Gastrocnemius medialis (tissue), 4 donors: ENCODE data around the gene LNPEP.

Experiments
- POLR2A ChIP-seq, 2 donors: fragments of 450-650 bp; IDR thresholded peaks; one replicate each; pipeline ENCODE4 v1.6.1; 2017; ENCODE audit warnings: antibody characterized with exemption in 2 of 2, mild to moderate bottlenecking in 2 of 2, moderate library complexity in 2 of 2
- TF ChIP-seq, protein P1 (sequence below), 5 experiments: fragments of 450-650 bp in 3 of 5; fragments of 200-600 bp in 2 of 5; sonication (generic) in 2 of 5; IDR thresholded peaks in 4 of 5; conservative IDR thresholded peaks in 1 of 5; 1 replicate in 4 of 5; 2 replicates in 1 of 5; pipeline ENCODE4 v1.5.1; 2016 to 2019; ENCODE audit warnings: antibody characterized with exemption in 5 of 5, mild to moderate bottlenecking in 3 of 5, moderate library complexity in 3 of 5

- TF ChIP-seq POLR2A (IDR thresholded peaks at IDR 0.05): no peak
- TF ChIP-seq, protein P1, sequence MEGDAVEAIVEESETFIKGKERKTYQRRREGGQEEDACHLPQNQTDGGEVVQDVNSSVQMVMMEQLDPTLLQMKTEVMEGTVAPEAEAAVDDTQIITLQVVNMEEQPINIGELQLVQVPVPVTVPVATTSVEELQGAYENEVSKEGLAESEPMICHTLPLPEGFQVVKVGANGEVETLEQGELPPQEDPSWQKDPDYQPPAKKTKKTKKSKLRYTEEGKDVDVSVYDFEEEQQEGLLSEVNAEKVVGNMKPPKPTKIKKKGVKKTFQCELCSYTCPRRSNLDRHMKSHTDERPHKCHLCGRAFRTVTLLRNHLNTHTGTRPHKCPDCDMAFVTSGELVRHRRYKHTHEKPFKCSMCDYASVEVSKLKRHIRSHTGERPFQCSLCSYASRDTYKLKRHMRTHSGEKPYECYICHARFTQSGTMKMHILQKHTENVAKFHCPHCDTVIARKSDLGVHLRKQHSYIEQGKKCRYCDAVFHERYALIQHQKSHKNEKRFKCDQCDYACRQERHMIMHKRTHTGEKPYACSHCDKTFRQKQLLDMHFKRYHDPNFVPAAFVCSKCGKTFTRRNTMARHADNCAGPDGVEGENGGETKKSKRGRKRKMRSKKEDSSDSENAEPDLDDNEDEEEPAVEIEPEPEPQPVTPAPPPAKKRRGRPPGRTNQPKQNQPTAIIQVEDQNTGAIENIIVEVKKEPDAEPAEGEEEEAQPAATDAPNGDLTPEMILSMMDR (IDR thresholded peaks at IDR 0.05 in 4 of 5, conservative IDR thresholded peaks at IDR 0.05 in 1 of 5): no peak
These were observed 120.4 kb downstream of the LNPEP start for GRCh38 chr5:97056263-97056662.
